Thoracic aorta (tissue), 2 donors: ENCODE results near the gene STK32B. TPM values are rescaled to one million over a fixed set of nuclear protein-coding genes. Genes with fewer than 3 reads are reported as not detected.

Experiments used
- ATAC-seq: fragments of 150-250 bp; one replicate; pipeline ENCODE4 v1.8.0; 2017; ENCODE audit warnings: low read depth; ENCODE audit not compliant: insufficient number of reproducible peaks, low FRiP score
- DNase-seq: peaks from one replicate; pipeline ENCODE4 v3.0.0-alpha.2; 2020; ENCODE audit warnings: low spot score
- H3K27ac ChIP-seq, 2 donors: fragments of 200-600 bp; sonication (generic); 1 replicate in 1 of 2; 2 replicates in 1 of 2; pipeline ENCODE4 v1.5.1; 2016; ENCODE audit warnings: mild to moderate bottlenecking in 2 of 2, moderate library complexity in 2 of 2
- H3K27me3 ChIP-seq: fragments of 200-600 bp; sonication (generic); replicated peaks from 2 replicates; pipeline ENCODE4 v1.6.0; 2016; ENCODE audit warnings: mild to moderate bottlenecking; ENCODE audit not compliant: insufficient read depth
- H3K36me3 ChIP-seq: fragments of 200-600 bp; sonication (generic); one replicate; pipeline ENCODE4 v1.5.1; 2016
- H3K4me1 ChIP-seq, 2 donors: fragments of 200-600 bp; sonication (generic); 1 replicate in 1 of 2; 2 replicates in 1 of 2; pipeline versions ENCODE4 v1.5.1 to v1.6.0; 2016; ENCODE audit warnings: low read depth in 2 of 2, mild to moderate bottlenecking in 1 of 2; ENCODE audit not compliant: control insufficient read depth in 1 of 2
- H3K4me3 ChIP-seq: fragments of 200-600 bp; sonication (generic); 2 replicates; pipeline ENCODE4 v1.5.1; 2016; ENCODE audit warnings: mild to moderate bottlenecking
- H3K9me3 ChIP-seq: fragments of 200-600 bp; sonication (generic); 2 replicates; pipeline ENCODE4 v1.5.1; 2016
- total RNA-seq, 2 donors: library from RNA; depleted of rRNA; stranded (reverse); fragments of >200 nt; gene quantifications; one replicate each; pipeline versions ENCODE4 v1.1.0 to v1.2.3, GENCODE V29; 2016
- TF ChIP-seq, protein P1 (sequence below): fragments of 200-600 bp; sonication (generic); IDR thresholded peaks from one replicate; pipeline ENCODE4 v1.5.1; 2019; ENCODE audit warnings: antibody characterized with exemption

The STK32B gene
- total RNA-seq, 2 donors from 2014 or later, result 4.5 to 7.0 TPM

DNA sequence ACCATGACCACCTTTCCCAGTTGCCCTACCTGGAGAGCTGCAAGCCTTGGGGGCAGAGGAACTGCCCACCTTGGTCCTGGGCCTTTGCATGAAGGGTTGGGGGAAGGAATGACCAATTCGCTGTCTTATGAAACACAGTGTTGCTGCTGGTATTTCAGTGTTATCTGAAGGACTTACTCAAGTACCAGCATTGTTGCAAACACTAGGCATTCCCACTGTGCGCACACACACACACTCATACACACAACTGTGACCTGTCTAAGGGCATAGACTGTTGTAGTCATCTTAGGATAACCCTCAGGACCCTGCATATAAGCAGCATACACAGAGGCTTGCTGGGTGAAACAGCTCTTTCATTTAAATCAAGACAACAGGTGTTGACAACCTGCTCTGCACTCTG lies 446.2 kb downstream of the STK32B start:
- Histone ChIP-seq H3K4me3 (no peak overlapping the region), H3K9me3 (no peaks in the 10 kb centered on the region), H3K27me3 (no peaks in the 10 kb centered on the region), H3K4me1 (no peaks in the 10 kb centered on the region), H3K27ac (no peak overlapping the region), H3K36me3 (peaks cover 12% of the 10 kb centered on the region)
- TF ChIP-seq, protein P1, sequence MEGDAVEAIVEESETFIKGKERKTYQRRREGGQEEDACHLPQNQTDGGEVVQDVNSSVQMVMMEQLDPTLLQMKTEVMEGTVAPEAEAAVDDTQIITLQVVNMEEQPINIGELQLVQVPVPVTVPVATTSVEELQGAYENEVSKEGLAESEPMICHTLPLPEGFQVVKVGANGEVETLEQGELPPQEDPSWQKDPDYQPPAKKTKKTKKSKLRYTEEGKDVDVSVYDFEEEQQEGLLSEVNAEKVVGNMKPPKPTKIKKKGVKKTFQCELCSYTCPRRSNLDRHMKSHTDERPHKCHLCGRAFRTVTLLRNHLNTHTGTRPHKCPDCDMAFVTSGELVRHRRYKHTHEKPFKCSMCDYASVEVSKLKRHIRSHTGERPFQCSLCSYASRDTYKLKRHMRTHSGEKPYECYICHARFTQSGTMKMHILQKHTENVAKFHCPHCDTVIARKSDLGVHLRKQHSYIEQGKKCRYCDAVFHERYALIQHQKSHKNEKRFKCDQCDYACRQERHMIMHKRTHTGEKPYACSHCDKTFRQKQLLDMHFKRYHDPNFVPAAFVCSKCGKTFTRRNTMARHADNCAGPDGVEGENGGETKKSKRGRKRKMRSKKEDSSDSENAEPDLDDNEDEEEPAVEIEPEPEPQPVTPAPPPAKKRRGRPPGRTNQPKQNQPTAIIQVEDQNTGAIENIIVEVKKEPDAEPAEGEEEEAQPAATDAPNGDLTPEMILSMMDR, result no peak
- no peak for ATAC-seq
- DNase-seq, result no peak

DNA sequence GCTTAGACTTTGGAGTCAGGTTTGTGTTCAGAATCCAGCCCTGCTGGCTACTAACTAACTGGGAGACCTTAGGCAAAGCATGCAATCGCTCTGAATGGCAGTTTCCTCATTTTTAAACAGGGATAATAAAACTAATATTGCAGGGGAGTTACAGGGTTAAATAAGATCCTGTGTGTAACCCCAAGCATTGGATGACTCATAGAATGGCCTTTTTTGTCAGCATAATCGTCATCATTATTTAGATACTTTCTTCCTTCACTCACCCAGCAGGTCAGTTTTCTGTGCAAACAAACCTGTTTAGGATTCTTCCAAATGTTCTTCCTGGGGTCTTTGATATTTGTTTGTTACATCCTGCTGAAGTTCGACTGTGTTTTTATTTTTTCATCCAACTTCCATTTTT lies 448.9 kb downstream of the STK32B start:
- Histone ChIP-seq H3K4me3 (no peak overlapping the region), H3K4me1 (no peaks in the 10 kb centered on the region), H3K9me3 (no peaks in the 10 kb centered on the region), H3K27me3 (no peaks in the 10 kb centered on the region), H3K36me3 (peaks cover 12% of the 10 kb centered on the region), H3K27ac (no peak overlapping the region)
- TF ChIP-seq, protein P1, result no peak
- ATAC-seq, result no peak
- DNase-seq, result no peak

DNA sequence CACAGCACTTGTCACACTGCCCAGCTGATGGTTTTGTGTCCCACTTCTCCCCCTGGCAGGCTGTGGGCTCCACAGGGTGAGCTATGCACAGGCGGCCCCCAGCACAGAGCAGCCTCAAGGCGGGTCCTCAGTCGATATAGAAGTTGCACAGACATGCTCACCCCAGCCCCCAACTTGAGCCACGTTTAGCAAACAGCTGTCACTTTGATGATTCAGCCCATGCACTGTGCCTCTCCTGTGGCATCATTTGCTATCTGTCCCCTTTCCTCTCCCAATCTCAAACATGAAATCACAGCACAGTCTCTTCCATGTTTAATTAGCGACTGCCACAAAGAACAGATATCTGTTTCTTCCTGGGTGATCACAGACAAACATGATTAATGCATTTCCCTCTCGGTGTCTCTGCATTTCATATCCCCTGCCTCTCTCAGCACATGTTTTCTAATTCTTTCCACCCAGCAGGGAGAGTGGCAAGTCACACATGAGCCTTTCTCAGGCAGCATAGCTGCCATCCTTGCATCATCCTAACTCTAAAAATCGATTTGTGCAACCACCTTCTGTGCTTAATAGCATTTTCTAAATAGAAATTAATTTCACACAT lies 452.2 kb downstream of the STK32B start:
- Histone ChIP-seq H3K9me3 (no peaks in the 10 kb centered on the region), H3K4me1 (no peaks in the 10 kb centered on the region), H3K27ac (no peak overlapping the region), H3K27me3 (no peaks in the 10 kb centered on the region), H3K36me3 (peaks cover 8% of the 10 kb centered on the region), H3K4me3 (no peak overlapping the region)
- no peak for DNase-seq
- no peak for ATAC-seq
- TF ChIP-seq, protein P1, result no peak

DNA sequence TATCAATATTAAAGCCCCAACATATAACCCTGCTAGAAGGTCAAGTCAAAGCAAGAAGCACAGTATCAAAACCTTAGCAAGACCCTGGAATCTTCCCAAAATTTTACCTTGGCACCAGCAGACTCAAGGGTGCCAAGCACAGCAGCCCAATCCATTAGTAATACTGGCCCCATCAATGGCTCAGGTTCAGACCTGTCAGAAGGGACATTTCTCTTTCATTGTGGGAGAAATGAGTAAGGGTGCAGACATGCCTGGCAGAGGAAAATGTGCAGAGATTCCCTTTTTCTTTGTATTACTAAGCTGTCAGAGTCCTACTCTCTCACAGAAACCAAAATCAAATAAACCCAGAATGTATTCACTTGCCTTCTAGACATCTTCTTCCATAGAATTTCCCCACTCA lies 453.2 kb downstream of the STK32B start:
- Histone ChIP-seq H3K4me3 (no peak overlapping the region), H3K36me3 (peaks cover 8% of the 10 kb centered on the region), H3K4me1 (no peaks in the 10 kb centered on the region), H3K27me3 (no peaks in the 10 kb centered on the region), H3K9me3 (no peaks in the 10 kb centered on the region), H3K27ac (no peak overlapping the region)
- TF ChIP-seq, protein P1, result no peak
- DNase-seq (no peak), ATAC-seq (no peak)

DNA sequence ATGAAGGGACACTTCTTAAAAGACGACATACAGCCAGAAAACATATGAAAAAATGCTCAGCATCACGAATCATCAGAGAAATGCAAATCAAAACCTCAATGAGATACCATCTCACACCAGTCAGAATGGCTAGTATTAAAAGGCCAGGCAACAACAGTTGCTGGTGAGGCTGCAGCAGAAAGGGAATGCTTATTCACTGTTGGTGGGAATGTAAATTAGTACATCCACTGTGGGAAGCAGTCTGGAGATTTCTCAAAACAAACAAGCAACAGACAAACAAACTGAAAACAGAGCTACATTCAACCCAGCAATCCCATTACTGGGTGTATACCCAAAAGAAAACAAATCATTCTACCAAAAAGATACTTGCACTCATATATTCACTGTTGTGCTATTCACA lies 459.2 kb downstream of the STK32B start:
- DNase-seq (no peak), ATAC-seq (no peak)
- Histone ChIP-seq H3K9me3 (no peaks in the 10 kb centered on the region), H3K36me3 (peaks cover 3% of the 10 kb centered on the region), H3K4me3 (no peak overlapping the region), H3K4me1 (no peaks in the 10 kb centered on the region), H3K27ac (no peak overlapping the region), H3K27me3 (no peaks in the 10 kb centered on the region)
- TF ChIP-seq, protein P1, result no peak
